ENCODE results near the gene C10orf62.
"Not testable (repeated sequence)": the region's sequence is repeated elsewhere in the genome, so short reads cannot be mapped to it uniquely, and the experiment has no call there.

Gene C10orf62, protein sequence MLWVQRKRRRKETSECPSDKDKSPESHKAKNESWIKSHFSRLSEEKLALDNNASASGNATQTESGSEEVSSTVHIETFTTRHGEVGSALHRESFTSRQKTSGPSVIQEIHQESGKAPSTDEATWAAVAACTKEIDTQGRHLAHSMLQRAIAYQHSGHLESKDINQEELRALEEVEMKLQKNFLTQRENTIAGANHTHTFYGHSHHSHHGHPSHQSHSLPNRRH

DNA sequence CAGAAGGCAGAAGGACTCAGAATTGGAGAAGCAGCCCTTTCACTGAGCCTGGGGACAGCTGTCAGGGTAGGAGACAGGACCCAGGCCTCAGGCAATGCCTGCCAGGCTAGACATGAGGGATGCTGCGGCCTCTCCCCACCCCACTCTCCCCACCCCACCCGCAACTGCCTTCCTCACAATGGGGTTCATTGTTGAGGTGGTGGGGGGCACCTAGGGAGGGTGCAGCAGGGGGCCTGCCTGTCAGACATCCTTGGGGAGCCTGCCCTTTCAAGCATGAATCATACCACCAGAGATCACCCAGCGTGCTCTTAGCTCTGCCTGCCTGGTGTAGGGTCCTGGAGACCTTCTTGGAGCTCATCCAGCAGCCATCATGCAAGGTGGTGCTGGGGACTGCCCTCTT is at the start of gene C10orf62:
Gene C10orf62 (plus strand): TSS at position 243 of the 400 bp plus-strand sequence. CDS start 177 bp downstream, outside the sequence.
- FAIRE-seq: no peak

DNA sequence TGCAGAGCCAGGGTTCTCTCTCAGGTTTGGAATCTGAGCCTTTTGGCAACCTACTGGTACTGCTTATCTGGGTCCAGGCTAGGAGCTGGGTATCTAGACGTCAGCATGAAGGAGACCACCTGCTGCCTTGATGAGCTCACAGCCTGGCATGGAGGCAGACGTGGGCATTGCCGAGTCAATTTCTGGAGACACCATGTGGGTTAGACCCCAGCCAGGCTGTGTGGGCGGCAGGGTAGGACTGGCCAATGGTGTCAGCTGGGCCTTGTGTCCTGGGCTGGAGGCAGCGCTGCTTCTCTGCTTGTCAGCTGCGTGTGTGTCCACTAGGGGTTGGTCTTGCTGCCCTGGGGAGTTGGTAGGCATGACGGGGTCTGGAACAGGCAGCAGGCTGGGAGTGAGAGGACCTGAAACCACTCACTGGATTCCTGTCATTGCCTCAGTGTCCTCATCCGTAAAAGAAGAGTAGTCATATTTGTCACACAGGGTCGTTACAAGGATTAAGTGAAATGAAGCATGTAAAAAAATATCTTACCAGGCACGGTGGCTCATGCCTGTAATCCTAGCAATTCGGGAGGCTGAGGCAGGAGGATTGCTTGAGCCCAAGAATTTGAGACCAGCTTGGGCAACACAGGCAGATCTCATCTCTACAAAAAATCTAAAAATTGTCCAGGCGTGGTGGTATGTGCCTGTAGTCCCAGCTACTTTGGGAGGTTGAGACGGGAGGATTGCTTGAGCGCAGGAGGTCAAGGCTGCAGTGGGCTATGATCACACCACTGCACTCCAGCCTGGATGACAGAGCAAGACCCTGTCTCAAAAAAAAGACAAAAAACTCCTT is 48.6 kb upstream of the C10orf62 start:
- no peak for FAIRE-seq

DNA sequence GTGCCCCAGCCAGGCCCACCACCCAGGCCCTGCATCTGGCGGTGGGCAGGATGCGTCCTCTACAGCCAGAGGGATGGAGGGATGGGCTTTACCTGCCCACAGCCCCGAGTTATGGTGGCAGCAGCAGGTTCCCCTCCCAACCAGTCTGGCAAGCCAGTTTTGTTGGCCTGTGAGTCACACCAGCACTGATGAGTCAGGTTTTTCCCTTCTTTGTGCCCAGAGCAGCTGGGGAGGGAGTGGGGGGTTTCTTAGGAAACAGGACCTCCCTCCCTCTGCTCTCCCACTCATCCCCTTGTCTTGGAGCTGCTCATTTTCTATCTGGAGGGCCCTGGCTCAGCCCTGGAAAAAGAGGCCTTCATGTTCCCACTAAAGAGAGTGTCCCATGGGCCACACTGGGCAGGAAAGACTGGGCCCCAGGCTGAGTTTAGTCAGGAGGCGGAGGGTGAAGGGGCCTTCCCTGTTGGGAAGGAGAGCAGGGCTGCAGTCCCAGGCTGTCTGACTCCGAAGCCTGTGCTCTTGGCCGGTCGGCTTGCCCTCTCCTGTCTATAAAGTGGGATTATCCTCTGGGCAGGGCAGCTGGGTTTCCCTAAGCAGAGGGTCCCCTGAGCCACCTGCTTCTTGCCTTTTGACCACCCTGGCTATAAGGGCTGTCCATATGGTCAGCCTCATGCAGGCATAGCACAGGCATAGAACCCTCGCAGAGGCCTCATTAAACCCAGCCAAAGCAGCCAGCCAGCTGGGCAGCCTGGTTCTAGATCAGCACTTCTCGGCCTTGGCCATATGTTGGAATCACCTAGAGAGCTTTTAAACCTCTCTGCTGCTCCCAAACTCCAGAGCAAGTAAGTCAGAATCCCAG is 47.1 kb upstream of the C10orf62 start:
- no peak for FAIRE-seq

DNA sequence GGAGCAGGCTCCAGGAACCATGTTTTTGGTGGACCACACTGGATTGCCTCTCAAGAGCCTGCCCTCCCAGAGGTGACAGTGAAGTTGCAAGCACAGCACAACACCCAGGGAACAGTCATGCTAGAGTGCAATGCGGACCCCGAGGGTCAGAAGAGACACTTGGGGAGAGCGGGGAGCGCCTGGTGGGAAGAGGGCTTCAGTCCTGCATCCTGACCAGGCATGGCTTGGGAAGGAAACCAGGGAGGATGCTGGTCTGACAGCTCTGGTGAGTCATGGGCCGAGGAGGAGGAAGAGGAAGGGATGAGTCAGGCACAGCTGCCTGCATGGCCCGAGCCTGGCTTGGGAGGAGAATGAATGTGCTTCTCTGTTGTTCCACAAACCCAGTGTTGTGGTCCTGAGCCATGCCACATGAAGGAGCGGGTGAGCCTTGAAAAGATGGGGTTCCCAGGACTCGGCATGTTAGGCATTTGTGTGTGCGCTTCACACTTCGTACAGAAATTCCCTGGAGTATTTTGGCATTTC is 46.4 kb upstream of the C10orf62 start:
- no peak for FAIRE-seq

DNA sequence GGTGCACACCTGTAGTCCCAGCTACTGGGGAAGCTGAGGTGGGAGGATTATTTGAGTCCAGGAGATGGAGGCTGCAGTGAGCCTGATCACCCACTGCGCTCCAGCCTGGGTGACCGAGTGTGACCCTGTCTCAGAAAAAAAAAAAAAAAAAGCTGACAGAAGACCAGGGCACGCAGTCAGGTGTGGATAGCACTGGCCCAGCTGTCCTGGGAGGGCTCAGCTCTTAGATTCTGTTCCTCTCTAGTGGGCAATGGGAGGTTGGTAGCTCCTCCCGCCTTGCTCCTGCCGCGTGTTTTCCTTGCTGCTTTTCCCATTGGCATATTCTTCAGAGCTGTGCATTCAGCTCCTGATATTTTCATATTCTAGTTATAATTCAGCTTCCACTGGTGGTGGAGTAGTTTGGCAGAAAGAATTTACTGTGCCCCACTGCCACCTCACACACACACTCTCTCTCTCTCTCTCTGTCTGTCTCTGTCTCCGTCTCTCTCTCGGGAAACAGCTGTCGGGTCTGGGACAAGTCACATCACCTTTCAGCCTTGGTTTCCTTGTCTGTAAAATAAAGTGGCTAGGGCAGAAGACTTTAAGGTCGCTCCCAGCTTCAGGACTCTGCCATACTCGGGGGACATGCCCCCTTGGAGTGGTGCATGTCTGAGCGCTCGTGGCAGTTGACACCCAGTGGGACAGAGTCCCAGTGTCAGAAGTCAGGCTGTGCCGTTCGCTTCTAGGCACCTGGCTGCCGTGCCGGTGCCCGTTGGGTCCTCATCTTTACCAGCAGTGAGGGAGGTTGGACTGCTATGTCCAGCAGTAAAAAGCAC is 42.9 kb upstream of the C10orf62 start:
- no peak for FAIRE-seq

DNA sequence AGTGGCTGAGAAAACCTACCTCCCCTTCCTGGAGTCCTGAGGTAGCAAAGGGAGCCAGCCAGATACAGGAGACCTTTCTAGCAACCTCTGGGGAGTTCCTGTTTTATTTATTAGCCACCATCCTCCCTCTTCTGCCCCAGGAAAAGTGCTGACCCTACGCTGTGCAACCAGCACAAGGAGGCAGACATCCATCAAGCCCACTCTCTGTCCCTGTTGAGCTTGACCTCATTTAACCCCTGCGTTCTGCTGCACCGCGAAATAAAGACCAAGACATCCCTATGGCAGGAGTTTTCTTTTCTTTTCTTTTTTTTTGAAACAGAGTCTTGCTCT is 42.3 kb upstream of the C10orf62 start:
- no peak for FAIRE-seq

DNA sequence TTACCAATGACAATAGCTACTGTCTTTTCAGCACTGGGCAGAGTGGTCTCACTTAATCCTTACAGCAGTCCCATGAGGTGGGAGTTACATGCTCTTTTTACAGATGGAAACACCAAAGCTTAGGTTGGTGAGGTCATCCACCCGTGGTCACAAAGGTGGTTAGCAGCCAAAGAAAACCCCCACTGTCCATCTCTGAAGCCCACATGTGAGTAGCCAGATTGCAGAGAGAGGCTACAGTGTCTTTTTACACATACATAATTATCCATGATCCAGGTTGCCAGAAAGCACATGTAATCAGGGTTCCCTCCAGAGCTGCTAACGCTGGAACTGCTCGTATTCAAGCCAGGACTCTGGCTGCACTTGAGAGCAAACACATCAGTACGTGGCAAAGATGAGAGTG is 41.6 kb upstream of the C10orf62 start:
- no peak for FAIRE-seq

DNA sequence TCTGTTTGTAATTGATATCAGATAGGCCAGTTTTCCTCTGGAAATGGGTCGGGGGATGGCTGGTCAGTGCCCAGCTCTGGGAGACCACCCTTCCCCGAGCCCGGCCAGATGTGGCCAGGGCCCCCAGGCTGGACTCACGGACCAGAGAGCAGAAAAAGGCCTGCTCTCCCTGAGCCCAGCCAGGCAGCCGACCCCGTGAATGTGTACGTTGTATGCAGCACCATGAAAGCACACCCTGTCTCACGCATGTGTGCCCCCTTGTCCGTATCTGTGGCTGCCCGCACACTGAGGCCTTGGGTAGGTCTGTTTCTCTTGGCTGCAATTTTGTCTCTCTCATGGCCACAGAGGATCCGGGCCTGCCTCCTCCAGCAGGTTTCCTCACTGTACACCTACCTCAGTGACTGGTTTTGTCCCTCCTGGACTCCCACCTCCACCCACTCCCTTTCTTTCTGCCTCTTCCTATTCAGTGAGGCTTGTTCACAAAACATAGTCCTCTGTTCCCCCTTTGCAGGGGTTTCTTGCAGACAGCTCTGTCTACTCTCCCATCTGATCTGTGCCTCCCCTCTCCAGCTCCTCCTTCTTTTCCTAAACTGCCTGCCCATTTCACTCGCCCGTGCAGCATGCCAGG is 40.6 kb upstream of the C10orf62 start:
- FAIRE-seq: no peak

DNA sequence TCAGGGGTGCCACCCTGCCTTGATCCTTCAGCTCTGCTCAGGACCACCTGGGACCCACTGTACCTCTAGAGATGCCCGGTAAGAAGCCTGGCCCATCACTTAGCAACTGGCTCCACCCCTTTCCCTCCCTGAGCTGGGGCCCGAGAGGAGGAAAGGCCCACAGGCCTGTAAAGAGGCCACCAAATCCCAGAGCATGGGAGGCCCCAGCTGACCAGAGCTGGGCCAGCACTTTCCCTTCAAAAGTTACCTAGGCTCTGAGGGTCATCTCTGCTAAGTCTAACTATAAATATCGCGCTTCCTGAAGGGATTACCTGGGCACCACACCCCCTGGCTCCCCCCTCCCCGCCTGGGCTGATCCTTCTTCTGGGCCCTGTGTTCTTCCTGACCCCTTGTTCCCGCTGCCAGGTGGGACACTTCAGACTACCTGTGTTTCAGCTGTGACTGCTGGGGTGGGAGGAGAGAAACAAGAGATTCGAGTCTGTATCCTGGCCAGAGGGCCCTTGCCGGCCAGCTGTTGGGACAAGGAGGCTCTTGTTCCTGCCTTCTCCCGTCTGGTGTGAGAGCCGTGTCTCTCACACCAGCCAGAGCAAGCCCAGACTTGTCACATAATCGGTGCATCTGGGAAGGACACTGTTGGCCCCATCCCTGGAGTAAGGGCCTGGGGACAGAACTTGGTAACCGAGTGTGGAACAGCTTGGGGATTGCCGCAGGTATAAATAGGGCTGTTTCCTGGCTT is 39.8 kb upstream of the C10orf62 start:
- no peak for FAIRE-seq

DNA sequence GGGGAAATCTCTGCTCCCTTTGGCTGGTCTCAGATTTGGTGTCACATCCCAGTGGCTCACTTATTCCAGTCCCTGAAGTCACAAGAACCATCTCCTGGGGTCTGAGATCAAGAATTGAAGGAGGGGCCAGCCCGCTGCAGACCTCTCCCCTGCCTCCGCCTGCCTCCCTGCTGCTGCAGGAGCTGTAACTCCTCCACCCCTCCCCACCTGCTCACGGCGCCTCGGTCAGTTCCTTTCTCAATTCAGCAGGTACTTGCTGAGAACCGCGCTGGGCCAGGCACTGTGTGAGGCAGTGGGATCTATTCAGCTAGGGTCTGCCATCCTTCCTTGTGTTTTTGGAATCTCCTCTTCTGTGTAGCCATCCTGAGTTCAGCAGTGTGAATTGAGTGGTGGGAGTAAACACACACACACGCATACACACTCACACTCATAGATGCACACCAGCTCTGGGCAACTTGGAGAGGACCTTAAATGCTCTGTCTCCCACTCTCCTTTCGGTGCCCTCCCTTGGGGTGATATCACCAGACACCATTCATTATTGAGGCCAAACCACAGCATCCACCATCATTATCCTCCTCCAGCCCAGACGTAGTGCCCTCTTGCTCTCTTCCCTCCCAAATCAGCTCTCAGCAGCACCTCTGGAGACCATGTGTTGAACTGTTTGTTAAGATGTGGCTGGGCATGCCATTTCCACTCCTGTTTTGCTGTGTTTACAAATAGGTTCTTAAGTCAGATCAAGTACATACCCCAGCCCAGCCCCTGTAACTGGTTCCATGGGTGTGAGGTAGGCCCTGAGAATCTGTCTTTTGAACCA is 39.0 kb upstream of the C10orf62 start:
- no peak for FAIRE-seq

DNA sequence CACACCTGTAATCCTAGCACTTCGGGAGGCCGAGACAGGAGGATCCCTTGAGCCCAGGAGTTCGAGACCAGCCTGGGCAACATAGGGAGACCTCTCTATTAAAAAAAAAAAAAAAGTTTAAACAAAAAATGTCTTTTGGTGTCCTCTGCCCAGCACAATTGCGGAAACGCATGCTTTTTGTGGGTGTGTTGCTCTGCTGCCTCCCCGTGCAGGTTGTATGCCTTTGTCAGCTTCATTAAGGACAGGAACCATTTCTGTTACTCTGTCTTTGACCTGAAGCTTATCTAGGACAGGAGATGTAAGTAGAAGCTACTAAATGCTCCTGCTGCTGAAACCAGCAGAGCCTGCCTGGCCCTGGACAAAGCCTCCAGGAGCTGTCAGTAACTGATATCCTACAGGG is 38.2 kb upstream of the C10orf62 start:
- no peak for FAIRE-seq

DNA sequence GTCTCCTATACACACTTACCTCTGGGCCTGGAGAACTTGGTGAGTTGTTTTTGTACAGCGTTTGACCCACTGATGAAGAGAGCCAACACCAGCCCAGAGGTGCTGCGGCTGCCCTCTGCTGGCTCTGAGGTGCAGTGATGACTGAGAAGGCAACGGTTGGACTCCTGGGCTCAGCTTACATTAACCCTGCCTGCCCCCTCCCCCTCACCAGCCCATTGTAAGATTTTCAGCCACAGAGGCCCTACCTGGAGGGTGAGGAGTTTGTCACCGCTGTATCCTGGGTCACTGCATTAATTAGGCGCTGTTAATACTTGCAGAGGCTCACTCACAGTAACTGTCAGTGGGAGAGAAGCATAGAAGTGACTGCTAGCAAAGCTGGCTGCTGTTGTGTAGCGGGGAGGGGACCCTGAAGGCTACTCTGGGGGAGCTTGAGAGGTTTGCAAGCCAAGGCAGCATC is 35.9 kb upstream of the C10orf62 start:
- no peak for FAIRE-seq

DNA sequence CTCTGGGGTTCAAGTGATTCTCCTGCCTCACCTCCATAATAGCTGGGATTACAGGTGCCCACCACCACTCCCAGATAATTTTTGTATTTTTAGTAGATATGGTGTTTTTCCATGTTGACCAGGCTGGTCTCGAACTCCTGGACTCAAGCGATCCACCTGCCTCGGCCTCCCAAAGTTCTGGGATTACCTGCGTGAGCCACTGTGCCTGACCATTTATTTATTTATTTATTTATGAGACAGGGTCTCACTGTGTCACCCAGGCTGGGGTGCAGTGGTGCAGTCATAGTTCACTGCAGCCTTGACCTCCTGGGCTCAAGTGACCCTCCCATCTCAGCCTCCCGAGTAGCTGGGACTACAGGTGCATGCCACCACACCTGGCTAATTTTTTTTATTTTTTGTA is 35.2 kb upstream of the C10orf62 start:
- not testable (repeated sequence) for FAIRE-seq

DNA sequence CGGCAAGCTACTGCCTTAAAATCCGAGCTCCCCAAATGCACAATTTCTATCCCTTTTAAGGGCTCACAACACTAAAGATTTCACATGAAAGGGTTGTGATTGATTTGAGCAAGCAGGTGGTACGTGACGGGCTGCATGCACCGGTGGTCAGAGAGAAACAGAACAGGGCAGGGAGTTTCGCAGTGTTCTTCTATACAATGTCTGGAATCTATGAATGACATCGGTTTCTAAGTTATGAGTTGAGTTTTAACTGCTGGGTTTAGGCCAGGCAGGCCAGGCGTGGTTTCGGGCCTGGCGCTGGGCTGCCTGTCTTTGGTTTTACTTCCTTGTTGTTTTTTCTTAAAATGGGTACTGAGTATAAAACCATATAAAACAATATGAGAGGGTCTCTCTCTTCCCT is 34.0 kb upstream of the C10orf62 start:
- FAIRE-seq: not testable (repeated sequence)

DNA sequence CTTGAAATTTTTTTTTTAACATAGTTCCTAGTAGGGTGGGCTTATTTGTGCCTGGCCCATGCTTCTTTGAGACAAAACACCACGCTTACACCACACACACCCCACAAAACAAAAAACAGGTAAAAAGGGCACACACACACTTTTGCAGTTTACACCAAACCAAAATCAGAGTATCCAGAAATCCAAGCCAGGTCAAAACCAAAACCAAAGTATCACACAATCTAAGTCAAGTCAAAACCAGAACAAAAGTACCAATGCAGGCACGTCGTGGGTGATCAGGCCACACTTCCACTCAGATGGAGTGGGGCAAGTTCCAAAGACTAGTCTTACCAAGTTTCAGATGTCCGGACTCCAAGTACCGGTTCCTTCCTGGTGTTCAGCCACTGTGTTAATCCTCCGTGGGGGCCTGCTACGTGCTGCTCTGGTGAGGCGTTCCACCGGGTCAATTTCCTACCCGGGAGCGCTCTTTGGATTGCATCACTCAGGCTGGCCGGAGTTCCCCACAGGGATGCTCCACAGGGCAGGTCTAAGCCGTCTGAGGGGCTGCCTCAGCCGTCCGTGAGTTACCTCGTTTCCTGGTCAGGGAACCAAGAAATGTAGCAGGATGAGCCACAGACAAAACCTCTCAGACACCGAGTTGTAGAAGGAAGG is 28.7 kb upstream of the C10orf62 start:
- not testable (repeated sequence) for FAIRE-seq

DNA sequence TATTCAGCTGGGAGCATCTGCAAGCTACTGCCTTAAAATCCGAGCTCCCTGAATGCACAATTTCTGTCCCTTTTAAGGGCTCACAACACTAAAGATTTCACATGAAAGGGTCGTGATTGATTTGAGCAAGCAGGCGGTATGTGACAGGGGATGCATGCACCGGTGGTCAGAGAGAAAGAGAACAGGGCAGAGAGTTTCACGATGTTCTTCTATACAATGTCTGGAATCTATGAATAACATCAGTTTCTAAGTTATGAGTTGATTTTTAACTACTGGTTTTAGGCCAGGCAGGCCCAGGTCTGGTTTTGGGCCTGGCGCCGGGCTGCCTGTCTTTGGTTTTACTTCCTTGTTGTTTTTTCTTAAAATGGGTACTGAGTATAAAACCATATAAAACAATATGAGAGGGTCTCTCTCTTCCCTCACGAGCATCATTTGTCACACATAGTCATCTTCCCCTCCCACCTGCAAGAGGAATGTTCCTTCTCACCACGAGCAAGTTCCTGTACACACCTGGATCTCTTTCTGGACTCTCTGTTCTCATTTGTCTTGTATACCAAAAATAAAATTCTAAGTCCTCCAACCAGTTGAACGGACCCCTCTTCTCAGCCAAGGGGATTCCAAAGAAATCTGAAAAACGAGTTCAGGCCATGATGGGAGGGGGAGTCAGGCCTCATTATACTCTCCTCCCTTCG is 28.0 kb upstream of the C10orf62 start:
- FAIRE-seq: not testable (repeated sequence)

DNA sequence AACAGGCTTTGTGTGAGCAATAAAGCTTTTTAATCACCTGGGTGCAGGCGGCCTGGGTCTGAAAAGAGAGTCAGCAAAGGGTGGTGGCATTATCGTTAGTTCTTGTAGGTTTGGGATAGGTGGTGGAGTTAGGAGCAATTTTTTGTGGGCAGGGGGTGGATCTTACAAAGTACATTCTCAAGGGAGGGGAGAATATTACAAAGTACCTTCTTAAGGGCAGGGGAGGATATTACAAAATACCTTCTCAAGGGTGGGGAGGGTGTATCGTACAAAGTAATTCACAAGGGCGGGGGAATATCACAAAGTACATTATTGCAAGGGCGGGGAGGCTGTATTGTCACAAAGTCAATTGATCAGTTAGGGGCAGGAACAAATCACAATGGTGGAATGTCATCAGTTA is 27.2 kb upstream of the C10orf62 start:
- FAIRE-seq: not testable (repeated sequence)

DNA sequence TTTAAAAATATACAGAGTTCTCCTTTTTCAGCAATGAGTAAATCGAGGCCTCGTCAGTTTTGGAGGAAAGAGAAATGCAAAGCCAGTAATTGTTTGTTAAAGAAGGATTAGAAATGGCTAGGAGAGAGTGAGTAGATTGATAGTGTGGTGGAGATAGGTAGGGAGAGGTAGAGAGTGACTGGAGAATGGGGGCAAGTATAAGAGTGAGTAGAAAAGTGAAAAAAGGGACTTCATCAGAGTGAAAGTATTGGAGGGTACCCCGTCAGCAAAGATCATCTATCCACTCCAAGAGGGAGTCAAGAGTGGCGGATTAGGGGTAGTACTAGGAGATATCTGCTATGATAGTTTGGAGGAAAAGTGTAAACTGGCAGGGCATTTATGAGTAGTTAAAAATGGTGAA is 26.2 kb upstream of the C10orf62 start:
- FAIRE-seq: no peak

DNA sequence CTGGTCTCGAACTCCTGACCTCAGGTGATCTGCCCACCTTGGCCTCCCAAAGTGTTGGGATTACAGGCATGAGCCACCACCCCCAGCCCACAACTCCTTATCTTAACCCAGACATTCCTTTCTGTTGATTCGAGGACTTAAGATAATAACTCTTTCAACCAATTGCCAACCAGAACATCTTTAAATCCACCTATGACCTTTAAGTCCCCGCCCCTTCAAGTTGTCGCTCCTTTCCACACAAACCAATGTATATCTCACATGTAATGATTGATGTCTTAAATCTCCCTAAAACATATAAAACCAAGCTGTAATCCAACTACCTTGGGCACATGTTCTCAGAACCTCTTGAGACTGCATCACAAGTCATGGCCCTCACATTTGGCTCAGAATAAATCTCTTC is 24.7 kb upstream of the C10orf62 start:
- no peak for FAIRE-seq
